IMR-90 (cell line): ENCODE results near the gene POLR1E. TPM values are rescaled to one million over a fixed set of nuclear protein-coding genes. Genes with fewer than 3 reads are reported as not detected.

Experiments
- ATAC-seq: fragments of 200-7000 bp; cut with Tn5 transposase; 2 replicates; pipeline ENCODE4 v1.9.1; 2020; ENCODE audit warnings: low read depth, mild to moderate bottlenecking, moderate library complexity
- BruUV-seq: library from RNA; stranded (reverse); fragments of 400-500 nt; replicated peaks from 2 replicates; lab custom pipeline; 2021; lab: Mats Ljungman, UMichigan
- CTCF ChIA-PET: fragments of 300-600 bp; formaldehyde crosslinking; extraction: SDS; loops from one replicate; lab custom pipeline; 2021; ENCODE audit warnings: antibody characterized with exemption; lab: Yijun Ruan, JAX
- POLR2A ChIA-PET: fragments of 300-600 bp; sonication (Branson Sonifier 250); formaldehyde crosslinking; loops from one replicate; lab custom pipeline; 2022; ENCODE audit warnings: antibody characterized with exemption; ENCODE audit not compliant: unreplicated experiment; lab: Charles Lee
- DNase-seq: peaks from one replicate; pipeline ENCODE4 v3.0.0; 2013
- H2AFZ ChIP-seq: replicated peaks from 2 replicates; pipeline ENCODE3; 2013; ENCODE audit warnings: low read length, mild to moderate bottlenecking; ENCODE audit not compliant: poor library complexity
- H2AK5ac ChIP-seq: 2 replicates; pipeline ENCODE4 v1.6.1; 2013; ENCODE audit warnings: low read depth, low read length, inconsistent platforms
- H2AK9ac ChIP-seq: replicated peaks from 2 replicates; pipeline ENCODE3; 2013; ENCODE audit warnings: mild to moderate bottlenecking, low read depth, low read length, moderate library complexity; ENCODE audit not compliant: poor library complexity
- H2BK120ac ChIP-seq: 2 replicates; pipeline ENCODE4 v1.6.1; 2013; ENCODE audit warnings: low read depth, low read length, inconsistent platforms
- H2BK15ac ChIP-seq: 3 replicates; pipeline ENCODE4 v1.6.1; 2013; ENCODE audit warnings: low read depth, low read length, inconsistent platforms
- H2BK20ac ChIP-seq: 2 replicates; pipeline ENCODE4 v1.6.1; 2013; ENCODE audit warnings: low read depth, mild to moderate bottlenecking, inconsistent platforms, low read length, moderate library complexity
- H2BK5ac ChIP-seq: 2 replicates; pipeline ENCODE4 v1.6.1; 2013; ENCODE audit warnings: mild to moderate bottlenecking, low read depth, low read length, inconsistent platforms; ENCODE audit not compliant: poor library complexity, severe bottlenecking
- H3K14ac ChIP-seq: replicated peaks from 2 replicates; pipeline ENCODE4 v1.6.1; 2013; ENCODE audit warnings: low read depth, low read length, inconsistent platforms
- H3K18ac ChIP-seq: 2 replicates; pipeline ENCODE4 v1.6.1; 2013; ENCODE audit warnings: low read depth, low read length, control low read depth
- H3K23ac ChIP-seq: 2 replicates; pipeline ENCODE4 v1.6.1; 2013; ENCODE audit warnings: low read depth, low read length, inconsistent platforms
- H3K27ac ChIP-seq: 2 replicates; pipeline ENCODE4 v1.5.1; 2013; ENCODE audit warnings: mild to moderate bottlenecking, control low read depth, low read length; ENCODE audit not compliant: insufficient read depth
- H3K27me3 ChIP-seq: 2 replicates; pipeline ENCODE4 v1.6.1; 2013; ENCODE audit warnings: low read length; ENCODE audit not compliant: control insufficient read depth, insufficient read depth
- H3K36me3 ChIP-seq: 2 replicates; pipeline ENCODE4 v1.6.1; 2013; ENCODE audit warnings: low read length, mixed read lengths; ENCODE audit not compliant: control insufficient read depth, insufficient read depth
- H3K4ac ChIP-seq: 2 replicates; pipeline ENCODE4 v1.6.1; 2013; ENCODE audit warnings: low read depth, low read length, inconsistent platforms
- H3K4me1 ChIP-seq: 2 replicates; pipeline ENCODE4 v1.6.1; 2013; ENCODE audit warnings: low read length, mixed read lengths; ENCODE audit not compliant: control insufficient read depth, insufficient read depth
- H3K4me2 ChIP-seq: 2 replicates; pipeline ENCODE4 v1.6.1; 2013; ENCODE audit warnings: low read depth, mild to moderate bottlenecking, control low read depth, low read length, moderate library complexity
- H3K4me3 ChIP-seq: 2 replicates; pipeline ENCODE4 v1.5.1; 2013; ENCODE audit warnings: low read depth, mild to moderate bottlenecking, control low read depth, low read length, moderate library complexity; ENCODE audit not compliant: insufficient read depth
- H3K56ac ChIP-seq: 2 replicates; pipeline ENCODE4 v1.6.1; 2013; ENCODE audit warnings: low read length, inconsistent platforms; ENCODE audit not compliant: insufficient read depth; ENCODE audit errors: extremely low read depth
- H3K79me1 ChIP-seq, 2 experiments: 2 replicates each; pipeline ENCODE4 v1.6.1; 2013; ENCODE audit warnings: low read length in 2 of 2, inconsistent platforms in 1 of 2, low read depth in 1 of 2
- H3K9ac ChIP-seq: 2 replicates; pipeline ENCODE4 v1.6.1; 2013; ENCODE audit warnings: low read depth, low read length, control low read depth
- H3K9me1 ChIP-seq: 2 replicates; pipeline ENCODE4 v1.6.1; 2013; ENCODE audit warnings: low read length, inconsistent platforms; ENCODE audit not compliant: insufficient read depth
- H3K9me3 ChIP-seq: 2 replicates; pipeline ENCODE4 v1.6.1; 2013; ENCODE audit warnings: low read length; ENCODE audit not compliant: control insufficient read depth, insufficient read depth
- H4K20me1 ChIP-seq: 2 replicates; pipeline ENCODE4 v1.6.1; 2013; ENCODE audit warnings: low read length, inconsistent platforms; ENCODE audit not compliant: insufficient read depth
- H4K5ac ChIP-seq: 2 replicates; pipeline ENCODE4 v1.6.1; 2013; ENCODE audit warnings: mild to moderate bottlenecking, low read depth, low read length, control low read depth
- H4K8ac ChIP-seq, 2 experiments: 2 replicates each; pipeline ENCODE4 v1.6.1; 2013; ENCODE audit warnings: low read depth in 2 of 2, low read length in 2 of 2, control low read depth in 1 of 2, inconsistent platforms in 1 of 2
- H4K91ac ChIP-seq: 2 replicates; pipeline ENCODE4 v1.6.1; 2013; ENCODE audit warnings: low read depth, low read length, inconsistent platforms; ENCODE audit not compliant: insufficient read depth
- CHD1 ChIP-seq: IDR thresholded peaks from 2 replicates; pipeline ENCODE4 v1.6.1; 2012; ENCODE audit warnings: low read depth, low read length, improper control_type of control experiment
- FOS ChIP-seq: fragments of 150-350 bp; IDR thresholded peaks from 2 replicates; pipeline ENCODE4 v1.6.1; 2016; ENCODE audit warnings: low read depth, low read length
- MXI1 ChIP-seq: IDR thresholded peaks from 2 replicates; pipeline ENCODE4 v1.6.1; 2012; ENCODE audit warnings: low read depth, mild to moderate bottlenecking, low read length, moderate library complexity, borderline replicate concordance
- NFE2L2 ChIP-seq: fragments of 150-350 bp; IDR thresholded peaks from 2 replicates; pipeline ENCODE4 v1.6.1; 2016; ENCODE audit warnings: low read depth, mild to moderate bottlenecking, low read length
- POLR2A ChIP-seq: IDR thresholded peaks from 2 replicates; pipeline ENCODE4 v1.6.1; 2012; ENCODE audit warnings: mild to moderate bottlenecking, low read depth, low read length
- RCOR1 ChIP-seq: IDR thresholded peaks from 2 replicates; pipeline ENCODE4 v1.6.1; 2012; ENCODE audit warnings: mild to moderate bottlenecking, low read length, improper control_type of control experiment; ENCODE audit not compliant: insufficient replicate concordance
- SMC3 ChIP-seq: fragments of 150-350 bp; IDR thresholded peaks from 2 replicates; pipeline ENCODE4 v1.6.1; 2016; ENCODE audit warnings: low read depth, mild to moderate bottlenecking, antibody characterized with exemption, low read length, moderate library complexity
- WGBS, 2 experiments: methylation state at CpG; one replicate each; pipeline versions ENCODE4 v1.1.5 to v1.1.7; 2013; ENCODE audit warnings: missing lambda C conversion rate in 2 of 2; ENCODE audit not compliant: insufficient read length in 1 of 2; ENCODE audit errors: extremely low coverage in 2 of 2; 5-methylcytosine and 5-hydroxymethylcytosine counted together
- dilution Hi-C: fragments of 300-500 bp; cut with HindIII; formaldehyde crosslinking; loops from one replicate; pipeline ENCODE4 v1.14.3; 2018; ENCODE audit warnings: low sequenced_read_pairs; ENCODE audit not compliant: unreplicated experiment
- in situ Hi-C: fragments of 300-500 bp; cut with MboI; formaldehyde crosslinking; loops from 3 replicates; pipeline ENCODE4 v1.14.3; 2019; ENCODE audit warnings: low sequenced_read_pairs, inconsistent platforms, mixed read lengths
- intact Hi-C: fragments of 100-400 bp; cut with micrococcal nuclease; formaldehyde crosslinking; loops from 2 replicates; pipeline ENCODE4 v1.10.0; 2022
- polyA plus RNA-seq, 3 experiments: library from polyadenylated mRNA; depleted of rRNA; stranded (reverse); fragments of >200 nt; gene quantifications; 2 replicates each; pipeline ENCODE4 v1.2.3, GENCODE V29; 2012; ENCODE audit warnings: low replicate concordance in 1 of 3
- total RNA-seq: library from RNA; depleted of rRNA; stranded (reverse); fragments of >200 nt; gene quantifications from 2 replicates; pipeline ENCODE4 v1.2.3, GENCODE V29; 2012
- TF ChIP-seq, protein P1 (sequence below): conservative IDR thresholded peaks from 2 replicates; pipeline ENCODE4 v1.5.1; 2012; ENCODE audit warnings: mild to moderate bottlenecking, low read depth, low read length, improper control_type of control experiment

POLR1E gene
- total and polyA plus RNA-seq, 2 of the 4 experiments (the other 2 are of a cell fraction), result 48.0 to 71.9 TPM

GRCh38 chr9:37441776-37442370 is 43.9 kb upstream of the POLR1E start:
- Histone ChIP-seq H4K8ac (no peak overlapping the region), H3K4me2 (no peak overlapping the region), H3K27ac (no peak overlapping the region), H3K4ac (no peak overlapping the region), H3K79me1 (peaks cover 41 to 73% of the 10 kb centered on the region in 2 experiments), H3K4me3 (no peak overlapping the region), H3K23ac (no peak overlapping the region), H3K18ac (no peak overlapping the region), H3K27me3 (no peaks in the 10 kb centered on the region), H4K20me1 (peaks cover 17% of the 10 kb centered on the region; the same call in 1 of the 2 replicates), H2BK20ac (no peak overlapping the region), H3K9me1 (peaks cover 12% of the 10 kb centered on the region), H2AFZ (no peak overlapping the region), H2BK120ac (no peak overlapping the region), H3K9ac (no peak overlapping the region), H3K36me3 (peaks cover 43% of the 10 kb centered on the region), H2BK5ac (no peak overlapping the region), H4K91ac (no peak overlapping the region), H2AK9ac (no peak overlapping the region), H3K14ac (no peak overlapping the region), H3K4me1 (peaks cover 12% of the 10 kb centered on the region), H2AK5ac (no peak overlapping the region), H4K5ac (no peak overlapping the region), H3K9me3 (no peaks in the 10 kb centered on the region), H3K56ac (no peak overlapping the region), H2BK15ac (no peak overlapping the region)
- in situ Hi-C loops, result no loop called here
- DNase-seq, result no peak
- intact Hi-C loops, result no loop called here
- ATAC-seq, result no peak
- ChIA-PET CTCF (no interaction called here), POLR2A (no interaction called here)
- dilution Hi-C loops, result no loop called here
- no TSS peak for BruUV-seq
- 93% methylated on average over 13 of the region's 21 CpGs; no CpG with 5 or more reads in 1 of the 2 experiments for WGBS, 2 experiments
- no peak for TF ChIP-seq FOS
- TF ChIP-seq NFE2L2, result no peak
- TF ChIP-seq, protein P1, sequence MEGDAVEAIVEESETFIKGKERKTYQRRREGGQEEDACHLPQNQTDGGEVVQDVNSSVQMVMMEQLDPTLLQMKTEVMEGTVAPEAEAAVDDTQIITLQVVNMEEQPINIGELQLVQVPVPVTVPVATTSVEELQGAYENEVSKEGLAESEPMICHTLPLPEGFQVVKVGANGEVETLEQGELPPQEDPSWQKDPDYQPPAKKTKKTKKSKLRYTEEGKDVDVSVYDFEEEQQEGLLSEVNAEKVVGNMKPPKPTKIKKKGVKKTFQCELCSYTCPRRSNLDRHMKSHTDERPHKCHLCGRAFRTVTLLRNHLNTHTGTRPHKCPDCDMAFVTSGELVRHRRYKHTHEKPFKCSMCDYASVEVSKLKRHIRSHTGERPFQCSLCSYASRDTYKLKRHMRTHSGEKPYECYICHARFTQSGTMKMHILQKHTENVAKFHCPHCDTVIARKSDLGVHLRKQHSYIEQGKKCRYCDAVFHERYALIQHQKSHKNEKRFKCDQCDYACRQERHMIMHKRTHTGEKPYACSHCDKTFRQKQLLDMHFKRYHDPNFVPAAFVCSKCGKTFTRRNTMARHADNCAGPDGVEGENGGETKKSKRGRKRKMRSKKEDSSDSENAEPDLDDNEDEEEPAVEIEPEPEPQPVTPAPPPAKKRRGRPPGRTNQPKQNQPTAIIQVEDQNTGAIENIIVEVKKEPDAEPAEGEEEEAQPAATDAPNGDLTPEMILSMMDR, result no peak
- no peak for TF ChIP-seq MXI1
- no peak for TF ChIP-seq SMC3
- no peak for TF ChIP-seq RCOR1
- TF ChIP-seq POLR2A, result no peak
- no peak for TF ChIP-seq CHD1
